ENCODE data around the gene SRGAP1.
A peak's percentile ranks its signal among the peaks of the same experiment; 100 is the strongest.
"Not testable (repeated sequence)": the region's sequence is repeated elsewhere in the genome, so short reads cannot be mapped to it uniquely, and the experiment has no call there.

The SRGAP1 gene

GRCh38 chr12:63880235-63880634, 35.7 kb downstream of the SRGAP1 start:
- H2AFZ ChIP-seq (ENCODE audit: insufficient read depth, low read length, poor library complexity); H2BK12ac ChIP-seq (ENCODE audit: low read length); H3K14ac ChIP-seq (ENCODE audit: low read length); H3K27me3 ChIP-seq (ENCODE audit: insufficient read depth, low read length); H3K4me2 ChIP-seq (ENCODE audit: low read length); H3K79me1 ChIP-seq (ENCODE audit: low read length); H3K9me3 ChIP-seq (ENCODE audit: insufficient read depth, low read depth, low read length); H4K8ac ChIP-seq (ENCODE audit: low read depth, low read length); H3K4me1 ChIP-seq (ENCODE audit: control insufficient read depth in 1 of 2, insufficient read depth in 2 of 2, low read length in 2 of 2); H2BK120ac ChIP-seq (ENCODE audit: insufficient read depth, low read length, poor library complexity); H3K23ac ChIP-seq (ENCODE audit: low read length); H3K79me2 ChIP-seq (ENCODE audit: control insufficient read depth, insufficient read depth, low read length, poor library complexity); H4K91ac ChIP-seq (ENCODE audit: low read depth, low read length); H2AK5ac ChIP-seq (ENCODE audit: low read length); H3K4me3 ChIP-seq (ENCODE audit: low read depth, low read length); H2BK5ac ChIP-seq (ENCODE audit: low read depth, low read length, poor library complexity); H3K18ac ChIP-seq (ENCODE audit: low read length); H3K36me3 ChIP-seq (ENCODE audit: control insufficient read depth in 1 of 2, insufficient read depth in 2 of 2, low read length in 2 of 2); H3K27ac ChIP-seq (ENCODE audit: low read depth, low read length); H4K12ac ChIP-seq (ENCODE audit: low read depth, low read length); H3K9ac ChIP-seq (ENCODE audit: low read length); H3K4ac ChIP-seq (ENCODE audit: low read depth, low read length): not testable (repeated sequence)
- DNase-seq, result peak; percentile 73 to 76
- no CpG with 5 or more reads among the region's 9 CpGs for WGBS (ENCODE audit: extremely low coverage, insufficient coverage, insufficient read length)

- no peak overlapping the region for H3K27ac ChIP-seq (ENCODE audit: low read depth, low read length)
- no peaks in the 10 kb centered on the region for H3K9me3 ChIP-seq (ENCODE audit: insufficient read depth, low read depth, low read length)
- no peak for DNase-seq
- no peaks in the 10 kb centered on the region for H3K79me1 ChIP-seq (ENCODE audit: low read length)
- H3K4ac ChIP-seq (ENCODE audit: low read depth, low read length), result no peak overlapping the region
- H3K27me3 ChIP-seq (ENCODE audit: insufficient read depth, low read length), result no peaks in the 10 kb centered on the region
- no peak overlapping the region for H2BK120ac ChIP-seq (ENCODE audit: insufficient read depth, low read length, poor library complexity)
- H3K4me1 ChIP-seq (ENCODE audit: control insufficient read depth in 1 of 2, insufficient read depth in 2 of 2, low read length in 2 of 2), result peaks cover 0 to 2% of the 10 kb centered on the region in 2 experiments
- H3K79me2 ChIP-seq (ENCODE audit: control insufficient read depth, insufficient read depth, low read length, poor library complexity), result no peaks in the 10 kb centered on the region
- no peak overlapping the region for H3K18ac ChIP-seq (ENCODE audit: low read length)
- no peak overlapping the region for H2BK12ac ChIP-seq (ENCODE audit: low read length)
- H4K12ac ChIP-seq (ENCODE audit: low read depth, low read length), result no peak overlapping the region
- H2BK5ac ChIP-seq (ENCODE audit: low read depth, low read length, poor library complexity), result no peak overlapping the region
- H3K4me2 ChIP-seq (ENCODE audit: low read length), result no peak overlapping the region
- no peak overlapping the region for H3K14ac ChIP-seq (ENCODE audit: low read length)
- H3K4me3 ChIP-seq (ENCODE audit: low read depth, low read length), result no peak overlapping the region
- no peaks in the 10 kb centered on the region for H3K36me3 ChIP-seq (ENCODE audit: control insufficient read depth in 1 of 2, insufficient read depth in 2 of 2, low read length in 2 of 2)
- no peak overlapping the region for H3K9ac ChIP-seq (ENCODE audit: low read length)
- H2AK5ac ChIP-seq (ENCODE audit: low read length), result no peak overlapping the region
- no CpG with 5 or more reads among the region's 6 CpGs for WGBS (ENCODE audit: extremely low coverage, insufficient coverage, insufficient read length)
- no peak overlapping the region for H3K23ac ChIP-seq (ENCODE audit: low read length)
- no peak overlapping the region for H4K91ac ChIP-seq (ENCODE audit: low read depth, low read length)
- no peak overlapping the region for H4K8ac ChIP-seq (ENCODE audit: low read depth, low read length)
- H2AFZ ChIP-seq (ENCODE audit: insufficient read depth, low read length, poor library complexity), result no peak overlapping the region
Observed at GRCh38 chr12:63880742-63881263, 36.3 kb downstream of the SRGAP1 start.

GRCh38 chr12:63882844-63883243, 38.3 kb downstream of the SRGAP1 start:
- peak overlapping the region; percentile 37 for H4K91ac ChIP-seq (ENCODE audit: low read depth, low read length)
- no peaks in the 10 kb centered on the region for H3K27me3 ChIP-seq (ENCODE audit: insufficient read depth, low read length)
- H3K9me3 ChIP-seq (ENCODE audit: insufficient read depth, low read depth, low read length), result no peaks in the 10 kb centered on the region
- H3K18ac ChIP-seq (ENCODE audit: low read length), result no peak overlapping the region
- H3K23ac ChIP-seq (ENCODE audit: low read length), result no peak overlapping the region
- no peaks in the 10 kb centered on the region for H3K79me2 ChIP-seq (ENCODE audit: control insufficient read depth, insufficient read depth, low read length, poor library complexity)
- H3K4ac ChIP-seq (ENCODE audit: low read depth, low read length), result no peak overlapping the region
- no peak overlapping the region for H2BK5ac ChIP-seq (ENCODE audit: low read depth, low read length, poor library complexity)
- no peak overlapping the region for H3K4me2 ChIP-seq (ENCODE audit: low read length)
- no CpG with 5 or more reads among the region's 2 CpGs for WGBS (ENCODE audit: extremely low coverage, insufficient coverage, insufficient read length)
- H3K14ac ChIP-seq (ENCODE audit: low read length), result no peak overlapping the region
- H3K4me1 ChIP-seq (ENCODE audit: control insufficient read depth in 1 of 2, insufficient read depth in 2 of 2, low read length in 2 of 2), result peaks cover 0 to 2% of the 10 kb centered on the region in 2 experiments
- H4K12ac ChIP-seq (ENCODE audit: low read depth, low read length), result no peak overlapping the region
- no peak overlapping the region for H2AFZ ChIP-seq (ENCODE audit: insufficient read depth, low read length, poor library complexity)
- H3K36me3 ChIP-seq (ENCODE audit: control insufficient read depth in 1 of 2, insufficient read depth in 2 of 2, low read length in 2 of 2), result no peaks in the 10 kb centered on the region
- no peak overlapping the region for H3K9ac ChIP-seq (ENCODE audit: low read length)
- no peak overlapping the region for H2BK120ac ChIP-seq (ENCODE audit: insufficient read depth, low read length, poor library complexity)
- no peak for DNase-seq
- no peak overlapping the region for H2BK12ac ChIP-seq (ENCODE audit: low read length)
- no peak overlapping the region for H3K4me3 ChIP-seq (ENCODE audit: low read depth, low read length)
- no peak overlapping the region for H3K27ac ChIP-seq (ENCODE audit: low read depth, low read length)
- no peak overlapping the region for H4K8ac ChIP-seq (ENCODE audit: low read depth, low read length)
- peaks cover 5% of the 10 kb centered on the region for H3K79me1 ChIP-seq (ENCODE audit: low read length)
- no peak overlapping the region for H2AK5ac ChIP-seq (ENCODE audit: low read length)

GRCh38 chr12:63885401-63885800, 40.9 kb downstream of the SRGAP1 start:
- H3K27ac ChIP-seq (ENCODE audit: low read depth, low read length), result peak overlapping the region; percentile 68
- H3K23ac ChIP-seq (ENCODE audit: low read length), result no peak overlapping the region
- H2BK120ac ChIP-seq (ENCODE audit: insufficient read depth, low read length, poor library complexity), result no peak overlapping the region
- H3K4me3 ChIP-seq (ENCODE audit: low read depth, low read length), result no peak overlapping the region
- H3K18ac ChIP-seq (ENCODE audit: low read length), result no peak overlapping the region
- H2BK12ac ChIP-seq (ENCODE audit: low read length), result no peak overlapping the region
- H2BK5ac ChIP-seq (ENCODE audit: low read depth, low read length, poor library complexity), result no peak overlapping the region
- no peaks in the 10 kb centered on the region for H3K36me3 ChIP-seq (ENCODE audit: control insufficient read depth in 1 of 2, insufficient read depth in 2 of 2, low read length in 2 of 2)
- H2AK5ac ChIP-seq (ENCODE audit: low read length), result no peak overlapping the region
- no peaks in the 10 kb centered on the region for H3K27me3 ChIP-seq (ENCODE audit: insufficient read depth, low read length)
- no peaks in the 10 kb centered on the region for H3K9me3 ChIP-seq (ENCODE audit: insufficient read depth, low read depth, low read length)
- no peaks in the 10 kb centered on the region for H3K79me2 ChIP-seq (ENCODE audit: control insufficient read depth, insufficient read depth, low read length, poor library complexity)
- H3K4me2 ChIP-seq (ENCODE audit: low read length), result no peak overlapping the region
- peaks cover 5 to 6% of the 10 kb centered on the region in 2 experiments for H3K4me1 ChIP-seq (ENCODE audit: control insufficient read depth in 1 of 2, insufficient read depth in 2 of 2, low read length in 2 of 2)
- H4K91ac ChIP-seq (ENCODE audit: low read depth, low read length), result peak overlapping the region; percentile 13
- no peak overlapping the region for H3K4ac ChIP-seq (ENCODE audit: low read depth, low read length)
- DNase-seq, result peak; percentile 71 to 87
- no peak overlapping the region for H3K14ac ChIP-seq (ENCODE audit: low read length)
- H4K12ac ChIP-seq (ENCODE audit: low read depth, low read length), result no peak overlapping the region
- no CpG with 5 or more reads among the region's 2 CpGs for WGBS (ENCODE audit: extremely low coverage, insufficient coverage, insufficient read length)
- no peak overlapping the region for H4K8ac ChIP-seq (ENCODE audit: low read depth, low read length)
- H3K9ac ChIP-seq (ENCODE audit: low read length), result no peak overlapping the region
- H3K79me1 ChIP-seq (ENCODE audit: low read length), result peaks cover 5% of the 10 kb centered on the region
- H2AFZ ChIP-seq (ENCODE audit: insufficient read depth, low read length, poor library complexity), result no peak overlapping the region
